HG03571 (cell line): Measurements from ENCODE around the gene COL7A1.

Experiments used
- ATAC-seq: cut with Tn5 transposase; IDR thresholded peaks from one replicate; pipeline ENCODE4 v1.9.1; 2021; ENCODE audit not compliant: unreplicated experiment

Gene COL7A1

DNA sequence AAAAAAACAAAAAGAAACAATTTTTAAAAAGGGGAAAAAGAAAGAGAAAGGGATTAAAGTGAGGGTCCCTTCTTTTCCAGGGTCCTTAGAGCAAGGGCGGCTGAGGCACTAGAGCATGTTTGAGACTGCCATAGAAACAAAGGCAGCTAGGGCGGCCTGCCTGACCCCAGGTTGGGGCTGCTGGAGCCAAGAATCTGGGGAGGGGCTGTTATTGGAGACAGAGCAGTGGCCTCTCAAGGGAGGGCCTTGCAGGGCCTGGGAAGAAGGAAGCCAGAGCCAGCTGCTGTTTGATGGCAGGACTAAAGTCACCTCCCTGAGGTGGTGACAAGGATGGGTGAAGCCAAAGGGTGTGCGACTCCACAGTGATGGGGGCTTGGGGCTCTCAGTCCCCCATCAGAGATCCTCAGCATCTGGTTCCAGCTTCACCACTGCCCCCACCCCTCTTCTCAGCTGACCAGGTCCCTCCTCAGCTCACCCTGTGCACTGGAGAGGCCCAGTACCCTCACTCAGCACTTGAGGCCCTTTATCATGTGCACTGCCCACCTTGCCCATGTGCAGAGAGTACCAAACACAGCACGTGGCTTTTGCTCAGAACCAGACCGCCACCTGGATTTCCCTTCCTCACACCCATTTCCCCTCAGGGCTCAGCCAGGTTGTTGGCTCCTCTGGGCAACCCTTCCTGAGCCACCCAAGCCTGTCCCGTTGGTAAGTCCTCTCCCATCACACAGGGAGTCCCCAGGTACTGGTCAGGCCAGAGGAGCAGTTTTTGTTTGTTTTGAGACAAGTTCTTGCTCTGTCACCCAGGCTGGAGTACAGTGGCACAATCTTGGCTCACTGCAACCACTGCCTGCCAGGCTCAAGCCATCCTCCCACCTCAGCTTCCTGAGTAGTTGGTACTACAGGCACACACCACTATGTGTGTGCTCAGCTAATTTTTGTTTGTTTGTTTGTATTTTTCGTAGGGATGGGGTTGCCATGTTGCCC is 24.7 kb upstream of the COL7A1 start:
- ATAC-seq = no peak

DNA sequence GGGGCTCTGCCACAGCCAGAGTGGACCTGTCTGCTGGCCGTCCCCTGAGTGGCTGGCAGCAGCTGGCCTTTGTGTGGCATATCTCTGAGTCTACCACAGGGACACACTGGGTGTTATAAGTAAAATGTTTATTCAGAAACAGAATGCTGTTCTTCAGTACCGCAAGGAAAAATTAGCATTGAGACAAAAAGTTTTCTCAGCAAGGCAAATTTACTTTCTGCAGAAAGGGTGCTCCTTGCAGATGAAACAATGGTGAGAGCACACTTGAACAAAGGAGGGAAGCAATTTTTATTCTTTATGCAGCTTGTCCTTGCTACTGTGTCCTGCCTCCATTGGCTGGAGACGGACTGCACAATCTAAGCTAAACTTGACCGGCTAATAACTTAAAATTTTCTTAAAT is 22.4 kb upstream of the COL7A1 start:
- ATAC-seq = no peak

- ATAC-seq = no peak
Observed at GRCh38 chr3:48614044-48614443, 18.9 kb upstream of the COL7A1 start.

DNA sequence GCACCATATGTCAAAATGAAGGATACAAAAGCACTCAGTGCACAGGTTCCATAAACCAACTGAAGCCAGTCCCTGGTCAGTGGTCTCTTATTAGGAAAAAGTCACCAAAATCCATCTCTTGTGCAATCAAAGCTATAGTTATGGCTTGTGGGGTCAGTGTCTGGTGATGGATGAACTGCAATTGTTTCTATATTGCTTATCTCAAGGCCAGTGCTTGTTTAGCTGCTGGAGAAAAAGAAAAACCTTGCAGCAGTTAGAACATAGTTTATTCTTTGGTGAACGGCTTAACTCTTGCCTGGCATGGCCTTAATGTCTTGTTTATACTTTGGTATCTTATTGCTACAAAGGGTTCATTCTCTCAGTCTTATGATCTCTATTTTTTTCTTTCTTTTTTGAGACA is 17.2 kb upstream of the COL7A1 start:
- ATAC-seq = no peak

GRCh38 chr3:48609088-48610005 is 14.2 kb upstream of the COL7A1 start, which contains the start of gene UQCRC1:
Gene UQCRC1, minus strand, starts transcription at chr3:48609646. Its CDS starts 26 bp downstream, at chr3:48609620.
- peak; percentile 94 for ATAC-seq

- no peak for ATAC-seq
Observed at GRCh38 chr3:48607519-48607918, 12.4 kb upstream of the COL7A1 start.

- ATAC-seq = no peak
Observed at GRCh38 chr3:48601622-48601994, 6.5 kb upstream of the COL7A1 start.

GRCh38 chr3:48600711-48601621 is 5.8 kb upstream of the COL7A1 start:
- no peak for ATAC-seq

- ATAC-seq = no peak
Observed at GRCh38 chr3:48599509-48600285, 4.6 kb upstream of the COL7A1 start.

- ATAC-seq = no peak
Observed at GRCh38 chr3:48599077-48599501, 4.0 kb upstream of the COL7A1 start.

DNA sequence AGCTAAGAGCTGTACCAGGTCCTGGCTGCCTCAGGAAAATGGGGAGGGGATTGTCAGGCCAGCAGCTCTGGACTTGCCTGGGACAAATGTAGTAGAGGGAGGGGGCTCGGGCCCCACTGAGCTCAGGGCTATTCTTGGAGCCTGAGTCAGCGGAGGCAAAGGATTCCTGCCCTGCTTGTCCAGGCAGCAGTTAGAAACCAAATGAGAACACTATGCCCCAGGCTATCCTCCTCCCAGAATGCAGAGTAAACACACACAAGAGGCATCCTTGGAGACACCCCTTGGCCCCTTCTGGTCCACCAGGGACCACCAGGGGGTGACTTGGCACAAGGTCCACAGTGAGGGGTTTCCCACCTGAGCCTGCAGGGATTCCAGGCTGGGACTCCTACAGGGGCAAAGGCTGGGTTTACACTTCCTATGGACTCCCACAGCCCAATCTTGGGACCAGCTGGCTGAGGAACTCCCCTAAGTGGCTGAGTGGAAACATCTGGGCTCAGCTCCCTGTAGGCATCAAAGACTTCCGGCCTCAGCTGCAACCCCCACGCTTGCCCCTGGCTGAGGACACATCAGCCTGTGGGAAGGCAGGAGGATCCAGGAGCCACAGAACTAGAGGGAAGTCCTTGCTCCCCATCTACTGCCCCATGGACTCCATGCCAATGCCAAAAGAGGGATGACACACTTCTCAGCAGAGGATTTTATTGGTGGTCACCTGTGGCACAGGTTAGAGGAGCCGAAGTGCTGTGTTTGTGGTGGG is 3.4 kb upstream of the COL7A1 start:
- ATAC-seq = no peak

DNA sequence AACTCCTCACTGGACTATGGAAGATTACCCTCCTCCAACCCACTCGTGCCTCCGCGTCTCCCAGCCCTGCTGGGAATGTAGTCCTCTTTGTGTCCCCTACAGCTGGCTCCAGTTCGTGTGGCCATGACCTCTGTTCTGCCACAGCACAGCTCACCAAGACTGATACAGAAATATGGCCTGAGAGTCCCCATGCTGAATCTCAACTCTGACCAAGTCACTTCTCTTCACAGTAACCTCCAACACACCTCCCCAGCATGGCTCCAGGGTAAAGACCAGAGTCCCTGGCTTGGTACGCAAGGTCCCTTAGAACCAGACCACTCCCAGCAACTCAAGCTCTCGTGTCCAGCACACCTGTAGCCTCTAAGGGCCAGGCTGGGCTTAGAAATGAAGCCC is 2.3 kb upstream of the COL7A1 start:
- ATAC-seq = no peak

DNA sequence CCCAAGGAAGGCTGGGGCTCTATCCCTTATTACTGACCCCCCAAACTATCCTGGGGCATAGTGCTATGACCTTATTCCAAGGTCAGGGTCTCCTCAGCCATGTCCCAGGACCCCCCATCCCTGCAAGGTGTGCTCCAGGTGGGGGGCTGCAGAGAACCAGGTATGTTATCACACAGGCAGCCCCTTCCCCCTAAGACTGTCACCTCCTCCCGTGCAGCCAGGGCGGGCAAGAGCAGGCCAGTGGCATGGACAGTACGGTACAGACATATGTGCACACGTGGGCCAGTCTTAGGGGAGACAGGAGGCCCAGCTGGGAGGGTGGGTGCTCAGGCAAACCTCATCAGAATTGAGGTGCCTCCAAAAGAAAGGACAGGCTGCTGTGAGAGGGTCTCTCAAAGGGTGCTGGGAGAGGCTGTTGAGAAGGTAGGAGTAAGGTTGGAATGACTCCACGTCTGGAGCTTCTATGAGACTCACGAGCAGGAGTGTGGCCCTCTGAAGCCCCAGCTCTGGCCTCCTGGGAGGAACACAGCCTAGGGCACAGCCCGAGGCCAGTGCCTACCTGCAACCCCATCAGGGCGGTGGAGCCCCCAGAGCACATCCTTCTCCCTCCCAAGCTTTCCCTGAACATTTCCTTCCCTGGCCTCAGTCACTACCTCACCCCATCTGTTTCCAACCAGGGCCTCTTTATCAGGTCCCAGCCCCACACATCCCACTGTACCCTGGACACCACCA is 1.7 kb upstream of the COL7A1 start:
- ATAC-seq = no peak

GRCh38 chr3:48596157-48596556 is 1.0 kb upstream of the COL7A1 start:
- no peak for ATAC-seq

DNA sequence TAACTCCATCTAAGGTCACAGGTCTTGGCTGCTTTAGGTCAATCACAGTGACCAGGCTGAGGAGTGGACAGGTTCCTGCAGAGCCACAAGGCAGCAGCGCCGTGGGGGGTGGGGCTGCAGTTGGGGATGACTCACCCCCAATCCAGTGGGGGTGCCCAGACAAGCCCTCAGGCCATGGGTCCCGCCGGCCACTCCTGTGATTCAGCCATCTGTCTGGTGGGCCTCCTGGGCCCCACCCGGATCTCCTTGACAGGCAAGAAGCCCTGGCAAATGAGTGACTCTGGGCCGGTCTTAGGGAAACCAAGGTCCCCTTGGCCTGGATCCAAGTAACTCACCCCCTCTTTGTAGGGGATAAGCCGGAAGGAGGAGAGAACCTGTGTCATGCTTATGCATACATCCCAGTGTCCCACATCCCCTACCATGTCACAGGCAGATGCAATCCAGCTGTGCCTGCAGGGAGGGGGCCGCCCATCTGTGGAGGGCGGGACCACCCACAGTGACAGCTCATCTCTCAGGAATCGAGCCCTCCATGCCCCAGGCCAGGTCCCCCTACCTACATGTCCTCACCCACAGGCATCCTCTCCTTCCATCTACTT is 495 bp upstream of the COL7A1 start:
- no peak for ATAC-seq

DNA sequence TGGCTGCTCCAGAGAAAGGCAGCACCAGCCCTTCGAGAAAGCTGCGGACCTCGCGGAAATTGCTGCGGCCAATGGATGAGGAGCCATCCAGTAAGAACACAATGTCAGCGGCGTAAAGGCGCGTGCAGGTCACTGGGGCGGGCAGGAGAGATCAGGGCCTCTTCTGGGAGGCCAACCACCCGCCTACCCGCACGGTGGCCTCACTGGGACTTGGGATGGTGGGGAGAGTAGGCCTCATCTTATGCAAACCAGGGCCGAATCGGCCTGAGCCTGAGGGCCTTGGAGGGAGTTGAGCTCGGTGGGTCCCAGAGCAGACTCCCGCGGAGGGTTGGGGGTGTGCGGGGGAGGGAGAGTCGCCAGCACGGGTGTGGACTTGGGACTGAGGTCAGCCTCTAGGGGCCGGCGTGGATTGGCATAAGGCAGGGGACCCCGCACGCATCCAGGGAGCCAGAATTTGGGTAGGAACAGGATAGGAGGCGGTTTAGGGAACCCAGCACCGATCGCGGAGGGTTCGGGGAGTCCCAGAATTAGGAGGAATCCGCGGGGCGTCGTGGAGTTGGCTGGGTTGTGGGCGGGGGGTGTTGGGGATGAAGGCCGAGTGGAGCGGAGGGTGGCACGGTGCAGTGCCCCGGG is 596 bp downstream of the COL7A1 start:
- no peak for ATAC-seq

DNA sequence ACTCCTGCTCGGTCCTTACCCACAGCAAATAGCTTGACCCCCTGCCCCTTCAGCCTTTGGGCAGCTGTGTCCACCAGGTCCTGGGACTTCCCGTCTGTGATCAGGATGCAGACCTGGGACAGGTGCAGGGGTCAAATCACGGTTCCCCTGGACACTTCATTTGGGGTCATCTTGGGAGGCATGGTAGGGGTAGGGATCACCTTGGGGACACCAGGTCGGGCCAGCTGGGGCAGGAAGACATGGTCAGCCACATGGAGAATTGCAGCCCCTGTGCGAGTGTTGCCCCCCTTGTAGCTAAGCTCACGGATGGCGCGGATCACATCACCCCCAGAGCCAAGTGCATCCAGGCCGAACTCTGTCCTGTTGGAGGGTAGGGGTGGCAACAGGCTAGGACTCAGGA is 1.8 kb downstream of the COL7A1 start:
- ATAC-seq = no peak
